ENCODE data around the gene TOE1. TPM values are rescaled to one million over a fixed set of nuclear protein-coding genes. Genes with fewer than 3 reads are reported as not detected.

TOE1 gene
- total RNA-seq, 6 experiments from 2014 or later: 9.5 to 11.7 (median 10.1) TPM

- H3K36me3 Mint-ChIP-seq (ENCODE audit: low read depth): no peaks in the 10 kb centered on the region; the same call in 1 of the 2 replicates
- H3K4me3 Mint-ChIP-seq: no peak overlapping the region
- H3K27me3 Mint-ChIP-seq (ENCODE audit: insufficient read depth): no peaks in the 10 kb centered on the region
- peaks cover 22% of the 10 kb centered on the region for H3K4me1 Mint-ChIP-seq (ENCODE audit: low read depth)
- no peaks in the 10 kb centered on the region for H3K9me3 Mint-ChIP-seq
- H3K27ac Mint-ChIP-seq: no peak overlapping the region
- DNase-seq: no peak
- no peak for TF ChIP-seq CTCF (IDR thresholded peaks at IDR 0.05)
Observed at GRCh38 chr1:45351508-45351907, 11.5 kb downstream of the TOE1 start.

- no peak for TF ChIP-seq CTCF (IDR thresholded peaks at IDR 0.05)
- peaks cover 9% of the 10 kb centered on the region for H3K4me1 Mint-ChIP-seq (ENCODE audit: low read depth)
- H3K36me3 Mint-ChIP-seq (ENCODE audit: low read depth): no peaks in the 10 kb centered on the region
- H3K27ac Mint-ChIP-seq: no peak overlapping the region
- no peak overlapping the region for H3K4me3 Mint-ChIP-seq
- H3K9me3 Mint-ChIP-seq: no peaks in the 10 kb centered on the region
- DNase-seq: no peak
- no peaks in the 10 kb centered on the region for H3K27me3 Mint-ChIP-seq (ENCODE audit: insufficient read depth)
Observed at GRCh38 chr1:45353685-45354084, 13.7 kb downstream of the TOE1 start.

- peaks cover 1% of the 10 kb centered on the region for H3K4me1 Mint-ChIP-seq (ENCODE audit: low read depth)
- no peak for DNase-seq
- H3K27ac Mint-ChIP-seq: no peak overlapping the region
- no peaks in the 10 kb centered on the region for H3K9me3 Mint-ChIP-seq
- H3K27me3 Mint-ChIP-seq (ENCODE audit: insufficient read depth): no peaks in the 10 kb centered on the region
- H3K36me3 Mint-ChIP-seq (ENCODE audit: low read depth): no peaks in the 10 kb centered on the region
- no peak overlapping the region for H3K4me3 Mint-ChIP-seq
- TF ChIP-seq CTCF (IDR thresholded peaks at IDR 0.05): no peak
Observed at GRCh38 chr1:45354838-45355237, 14.9 kb downstream of the TOE1 start.

- H3K27me3 Mint-ChIP-seq (ENCODE audit: insufficient read depth): no peaks in the 10 kb centered on the region
- DNase-seq: no peak
- no peaks in the 10 kb centered on the region for H3K36me3 Mint-ChIP-seq (ENCODE audit: low read depth)
- H3K9me3 Mint-ChIP-seq: no peaks in the 10 kb centered on the region
- TF ChIP-seq CTCF (IDR thresholded peaks at IDR 0.05): no peak
- peaks cover 9% of the 10 kb centered on the region for H3K4me1 Mint-ChIP-seq (ENCODE audit: low read depth)
- no peak overlapping the region for H3K27ac Mint-ChIP-seq
- no peak overlapping the region for H3K4me3 Mint-ChIP-seq
Observed at GRCh38 chr1:45355683-45356082, 15.7 kb downstream of the TOE1 start.

- Mint-ChIP-seq H3K9me3 (no peaks in the 10 kb centered on the region), H3K4me3 (no peak overlapping the region), H3K36me3 (ENCODE audit: low read depth) (no peaks in the 10 kb centered on the region), H3K27ac (no peak overlapping the region), H3K4me1 (ENCODE audit: low read depth) (peaks cover 9% of the 10 kb centered on the region), H3K27me3 (ENCODE audit: insufficient read depth) (no peaks in the 10 kb centered on the region)
- no peak for TF ChIP-seq CTCF (IDR thresholded peaks at IDR 0.05)
- no peak for DNase-seq
Observed at GRCh38 chr1:45356186-45356585, 16.2 kb downstream of the TOE1 start.
